CD4-positive, alpha-beta T cell (primary cell): ENCODE data around the gene ZBTB4. TPM values are rescaled to one million over a fixed set of nuclear protein-coding genes. Genes with fewer than 3 reads are reported as not detected.
A peak's percentile ranks its signal among the peaks of the same experiment; 100 is the strongest.

Source experiments
- ATAC-seq: fragments of 200-7000 bp; cut with Tn5 transposase; one replicate; pipeline ENCODE4 v1.10.0; 2022; ENCODE audit warnings: mild to moderate bottlenecking; ENCODE audit not compliant: poor library complexity
- CTCF ChIA-PET: fragments of 350-600 bp; sonication (Branson Sonifier 250); formaldehyde crosslinking; loops from one replicate; lab custom pipeline; 2021; ENCODE audit warnings: antibody characterized with exemption, inconsistent platforms; lab: Charles Lee
- POLR2A ChIA-PET: fragments of 350-600 bp; sonication (Branson Sonifier 250); formaldehyde crosslinking; loops from one replicate; lab custom pipeline; 2021; ENCODE audit warnings: antibody characterized with exemption, inconsistent platforms; lab: Charles Lee
- DNase-seq, 14 experiments: peaks; one replicate each; pipeline ENCODE4 v3.0.0-alpha.2; 2013 to 2020; ENCODE audit warnings: mixed read lengths in 2 of 14
- H3K27ac ChIP-seq, 2 donors: one replicate each; pipeline versions ENCODE4 v1.5.1 to v1.7.0; 2013; ENCODE audit warnings: low read length in 2 of 2, low read depth in 1 of 2, mild to moderate bottlenecking in 1 of 2
- H3K27me3 ChIP-seq, 2 experiments: 1 replicate in 1 of 2; 2 replicates in 1 of 2; pipeline versions ENCODE4 v1.6.1 to v1.7.0; 2013; ENCODE audit warnings: low read length in 2 of 2, control low read depth in 1 of 2, mild to moderate bottlenecking in 1 of 2, moderate library complexity in 1 of 2; ENCODE audit not compliant: insufficient read depth in 2 of 2, control insufficient read depth in 1 of 2
- H3K36me3 ChIP-seq: one replicate; pipeline ENCODE4 v1.6.1; 2013; ENCODE audit warnings: low read length, control low read depth; ENCODE audit not compliant: insufficient read depth
- H3K4me1 ChIP-seq: one replicate; pipeline ENCODE4 v1.6.1; 2013; ENCODE audit warnings: low read length, control low read depth; ENCODE audit not compliant: insufficient read depth
- H3K4me3 ChIP-seq: one replicate; pipeline ENCODE4 v1.5.1; 2013; ENCODE audit warnings: mild to moderate bottlenecking, low read length, moderate library complexity
- H3K9me3 ChIP-seq, 2 experiments: 1 replicate in 1 of 2; 2 replicates in 1 of 2; pipeline versions ENCODE4 v1.6.1 to v1.7.0; 2013; ENCODE audit warnings: low read length in 2 of 2, mild to moderate bottlenecking in 2 of 2, control low read depth in 1 of 2, moderate library complexity in 1 of 2; ENCODE audit not compliant: control insufficient read depth in 1 of 2, insufficient read depth in 1 of 2
- H3K27ac Mint-ChIP-seq: one replicate; pipeline ENCODE4 v1.8.0; 2020; ENCODE audit warnings: mixed read lengths
- H3K27me3 Mint-ChIP-seq: one replicate; pipeline ENCODE4 v1.8.0; 2021; ENCODE audit warnings: mixed read lengths
- H3K36me3 Mint-ChIP-seq: one replicate; pipeline ENCODE4 v1.8.0; 2021; ENCODE audit warnings: low read depth, mixed read lengths
- H3K4me1 Mint-ChIP-seq: one replicate; pipeline ENCODE4 v1.8.0; 2021; ENCODE audit warnings: low read depth, mixed read lengths
- H3K4me3 Mint-ChIP-seq: one replicate; pipeline ENCODE4 v1.8.0; 2020; ENCODE audit warnings: mild to moderate bottlenecking, mixed read lengths
- H3K9me3 Mint-ChIP-seq: one replicate; pipeline ENCODE4 v1.8.0; 2020; ENCODE audit warnings: mixed read lengths
- CTCF ChIP-seq: fragments of 200-600 bp; IDR thresholded peaks from one replicate; pipeline ENCODE4 v1.8.0; 2022; ENCODE audit warnings: antibody characterized with exemption, mild to moderate bottlenecking
- intact Hi-C, 2 experiments: fragments of 100-400 bp; cut with DNase I in 1 of 2; cut with micrococcal nuclease in 1 of 2; formaldehyde crosslinking; loops; one replicate each; pipeline versions ENCODE4 v1.15.1 to v1.9.0; 2023 to 2025; cut with DNase I, micrococcal nuclease
- total RNA-seq, 174 experiments: library from RNA in 2 of 174; stranded (reverse) in 2 of 174; gene quantifications; one replicate each; pipeline ENCODE4 v1.2.3 and lab custom pipeline; 2021 to 2026

Gene ZBTB4
- total RNA-seq, 2 experiments from 2014 or later: 55.1 to 55.6 TPM

- H3K36me3 Mint-ChIP-seq: peaks cover 4% of the 10 kb centered on the region
- intact Hi-C loops: loop anchor here (1.0 to 10.0 kb wide), 7 partner anchors 15 to 392 kb away; partner anchors contain the start of genes CTDNEP1 (in 1 of the 2), EIF5A (in 1 of the 2), ELP5 (in 1 of the 2) and KCTD11 (in 1 of the 2)
- peak overlapping the region; percentile 43 for H3K27ac Mint-ChIP-seq
- H3K4me1 Mint-ChIP-seq: peaks cover 48% of the 10 kb centered on the region
- peak overlapping the region; percentile 85 for H3K4me3 Mint-ChIP-seq
- TF ChIP-seq CTCF: no peak
- Histone ChIP-seq H3K27ac (no peak overlapping the region), H3K27me3 (peaks cover 46 to 55% of the 10 kb centered on the region in 2 experiments), H3K4me3 (peak overlapping the region; percentile 39), H3K4me1 (peaks cover 60% of the 10 kb centered on the region), H3K9me3 (peaks cover 0 to 12% of the 10 kb centered on the region in 2 experiments), H3K36me3 (no peaks in the 10 kb centered on the region)
- no peaks in the 10 kb centered on the region for H3K9me3 Mint-ChIP-seq
- no peak for DNase-seq
- ChIA-PET CTCF (interaction anchor here (1.9 to 4.8 kb wide), 4 partner anchors 40 to 122 kb away, joined by 5 to 61 read pairs (median 36); partner anchors contain the start of genes POLR2A, SENP3 and ZBTB4), POLR2A (interaction anchor here (0.6 to 9.0 kb wide), 6 partner anchors 16 to 248 kb away, joined by 3 to 156 read pairs (median 4); partner anchors contain the start of genes GABARAP, POLR2A, SLC35G6 and TP53)
- no peak for ATAC-seq
- H3K27me3 Mint-ChIP-seq: peaks cover 52% of the 10 kb centered on the region
Measured at GRCh38 chr17:7438656-7439460, 40.6 kb downstream of the ZBTB4 start.

- peak overlapping the region; percentile 85 for H3K4me3 Mint-ChIP-seq
- H3K27me3 ChIP-seq: peaks cover 38 to 47% of the 10 kb centered on the region in 2 experiments
- peak overlapping the region; percentile 39 for H3K4me3 ChIP-seq
- TF ChIP-seq CTCF: no peak
- intact Hi-C loops: loop anchor here (1.0 to 10.0 kb wide), 11 partner anchors 41 to 391 kb away; partner anchors contain the start of genes CTDNEP1 (in 1 of the 2), EIF5A (in 1 of the 2), ELP5 (in 1 of the 2) and KCTD11 (in 1 of the 2)
- no peak overlapping the region for H3K27ac ChIP-seq
- H3K4me1 ChIP-seq: peaks cover 60% of the 10 kb centered on the region
- peak overlapping the region; percentile 43 for H3K27ac Mint-ChIP-seq
- no peaks in the 10 kb centered on the region for H3K36me3 ChIP-seq
- H3K9me3 ChIP-seq: peaks cover 0 to 12% of the 10 kb centered on the region in 2 experiments
- DNase-seq (peak in 13 of 14 experiments; percentile 23 to 83 (median 59)), ATAC-seq (no peak)
- peaks cover 4% of the 10 kb centered on the region for H3K36me3 Mint-ChIP-seq
- ChIA-PET CTCF (interaction anchor here (1.7 to 4.8 kb wide), 8 partner anchors 17 to 123 kb away, joined by 3 to 61 read pairs (median 36); partner anchors contain the start of genes POLR2A, SENP3, TMEM95 and ZBTB4), POLR2A (interaction anchor here (0.6 to 9.0 kb wide), 7 partner anchors 17 to 249 kb away, joined by 3 to 156 read pairs (median 4); partner anchors contain the start of genes GABARAP, POLR2A, SLC35G6 and TP53)
- peaks cover 44% of the 10 kb centered on the region for H3K27me3 Mint-ChIP-seq
- H3K4me1 Mint-ChIP-seq: peaks cover 48% of the 10 kb centered on the region
- no peaks in the 10 kb centered on the region for H3K9me3 Mint-ChIP-seq
Measured at GRCh38 chr17:7437950-7438614, 41.3 kb downstream of the ZBTB4 start.
